Mucosa of rectum (tissue), 2 donors: Measurements from ENCODE around the gene SIGLEC14.

Experiments
- H3K27ac ChIP-seq, 2 donors: one replicate each; pipeline ENCODE4 v1.7.0; 2013; ENCODE audit warnings: inconsistent platforms in 2 of 2, low read depth in 2 of 2, low read length in 2 of 2
- H3K27me3 ChIP-seq, 2 donors: one replicate each; pipeline ENCODE4 v1.7.0; 2013; ENCODE audit warnings: low read length in 2 of 2; ENCODE audit not compliant: control insufficient read depth in 2 of 2, insufficient read depth in 2 of 2
- H3K36me3 ChIP-seq, 2 donors: one replicate each; pipeline ENCODE4 v1.7.0; 2013; ENCODE audit warnings: low read length in 2 of 2; ENCODE audit not compliant: control insufficient read depth in 2 of 2, insufficient read depth in 2 of 2
- H3K4me1 ChIP-seq, 2 donors: one replicate each; pipeline ENCODE4 v1.7.0; 2013; ENCODE audit warnings: low read length in 2 of 2, mild to moderate bottlenecking in 1 of 2; ENCODE audit not compliant: control insufficient read depth in 2 of 2, insufficient read depth in 2 of 2
- H3K4me3 ChIP-seq, 2 donors: one replicate each; pipeline ENCODE4 v1.7.0; 2013; ENCODE audit warnings: low read length in 2 of 2
- H3K9ac ChIP-seq, 2 donors: one replicate each; pipeline ENCODE4 v1.7.0; 2013; ENCODE audit warnings: low read length in 2 of 2, low read depth in 1 of 2, mild to moderate bottlenecking in 1 of 2
- H3K9me3 ChIP-seq, 2 donors: one replicate each; pipeline ENCODE4 v1.7.0; 2013; ENCODE audit warnings: low read length in 2 of 2; ENCODE audit not compliant: control insufficient read depth in 2 of 2
- donor health status: healthy.
- donor health status: Normal muscosa, but diverticular disease.

SIGLEC14 gene

DNA sequence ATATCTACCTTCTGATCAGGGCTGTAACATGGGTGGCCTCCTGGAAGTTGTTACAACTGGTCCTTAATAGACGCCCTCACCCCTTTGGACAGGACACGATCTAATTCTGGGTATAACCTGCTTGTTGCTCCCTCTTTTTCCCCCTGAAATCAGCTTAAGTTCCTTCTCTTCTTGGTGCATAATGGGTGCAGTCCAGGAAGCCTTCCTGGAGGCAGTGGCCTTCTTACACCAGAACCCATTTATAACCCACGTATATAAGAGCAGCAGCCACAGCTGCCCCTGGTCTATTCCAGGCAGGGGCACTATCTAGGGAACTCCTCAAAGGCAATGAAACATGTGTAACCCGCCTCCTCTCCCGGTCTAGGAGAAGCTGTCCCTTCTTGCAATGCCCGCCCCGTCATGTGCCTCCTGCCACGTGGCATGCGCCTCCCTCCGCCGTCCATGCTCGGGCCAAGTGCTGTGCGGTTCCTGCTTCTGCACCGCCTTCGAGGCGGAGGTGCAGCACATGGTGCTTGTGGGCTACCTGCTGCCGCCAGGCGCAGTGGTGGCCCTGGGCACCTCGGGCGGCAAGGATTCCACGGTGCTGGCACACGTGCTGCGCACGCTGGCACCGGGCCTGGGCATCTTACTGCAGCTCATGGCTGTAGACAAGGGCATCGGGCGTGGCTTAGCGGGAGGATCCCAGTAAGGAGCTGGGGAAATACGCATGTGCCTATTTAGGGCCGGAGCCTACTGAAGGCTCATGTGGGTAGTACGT is 48.3 kb downstream of the SIGLEC14 start:
- H3K36me3 ChIP-seq = no peaks in the 10 kb centered on the region
- peaks cover 12 to 13% of the 10 kb centered on the region in 2 donors for H3K4me1 ChIP-seq
- no peaks in the 10 kb centered on the region for H3K27me3 ChIP-seq
- H3K9me3 ChIP-seq = no peaks in the 10 kb centered on the region
- H3K4me3 ChIP-seq = no peak overlapping the region
- no peak overlapping the region for H3K27ac ChIP-seq
- H3K9ac ChIP-seq = no peak overlapping the region

DNA sequence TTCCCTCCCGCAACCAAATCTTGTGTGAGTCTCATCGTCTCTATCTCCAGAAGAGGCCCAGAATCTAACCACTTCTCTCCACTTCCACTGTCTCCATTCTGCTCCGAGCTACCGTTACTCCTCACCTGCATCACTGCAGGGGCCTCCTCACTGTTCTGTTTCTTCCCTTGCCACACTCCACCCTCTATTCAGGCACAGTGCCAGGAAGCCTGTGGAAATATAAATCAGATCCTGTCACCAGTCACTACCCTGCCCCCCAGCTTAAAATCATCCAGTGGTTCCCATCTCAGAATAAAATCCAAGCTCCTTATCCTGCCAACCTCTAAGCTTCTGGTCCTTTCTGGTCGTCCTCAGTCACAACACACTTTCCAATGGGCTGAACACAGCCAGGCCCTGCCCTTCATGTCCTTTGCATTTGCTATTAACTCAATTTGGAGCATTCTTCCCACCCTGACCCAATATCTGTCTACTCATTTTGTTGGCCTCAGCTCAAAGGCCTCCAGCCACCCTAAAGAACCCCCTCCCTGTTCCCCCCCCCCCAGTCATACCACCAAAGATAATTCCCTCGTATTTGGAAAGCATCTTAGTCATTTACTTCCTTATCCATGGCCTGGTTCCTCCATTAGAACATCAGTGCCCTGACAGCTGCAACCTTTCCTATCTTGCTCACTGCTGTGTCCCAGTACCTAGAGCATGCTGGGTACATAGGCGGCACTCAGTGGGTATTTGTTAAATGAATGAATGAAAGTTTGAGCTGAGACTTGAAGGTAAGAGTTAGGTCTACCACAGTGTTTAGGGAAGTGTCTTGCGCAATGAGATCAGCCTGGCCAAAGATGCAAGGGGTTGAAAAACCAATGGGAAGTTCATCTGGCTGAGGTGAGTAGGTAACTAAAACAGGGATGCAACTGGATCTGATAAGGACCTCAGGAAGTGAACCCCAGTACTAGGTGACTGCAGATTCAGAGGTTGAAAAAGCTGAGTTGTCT is 51.1 kb downstream of the SIGLEC14 start:
- H3K9me3 ChIP-seq = no peaks in the 10 kb centered on the region
- no peak overlapping the region for H3K27ac ChIP-seq
- peak overlapping the region; percentile 77 to 90 for H3K4me3 ChIP-seq
- H3K9ac ChIP-seq = no peak overlapping the region
- no peaks in the 10 kb centered on the region for H3K27me3 ChIP-seq
- peaks cover 16 to 18% of the 10 kb centered on the region in 2 donors for H3K4me1 ChIP-seq
- H3K36me3 ChIP-seq = no peaks in the 10 kb centered on the region

DNA sequence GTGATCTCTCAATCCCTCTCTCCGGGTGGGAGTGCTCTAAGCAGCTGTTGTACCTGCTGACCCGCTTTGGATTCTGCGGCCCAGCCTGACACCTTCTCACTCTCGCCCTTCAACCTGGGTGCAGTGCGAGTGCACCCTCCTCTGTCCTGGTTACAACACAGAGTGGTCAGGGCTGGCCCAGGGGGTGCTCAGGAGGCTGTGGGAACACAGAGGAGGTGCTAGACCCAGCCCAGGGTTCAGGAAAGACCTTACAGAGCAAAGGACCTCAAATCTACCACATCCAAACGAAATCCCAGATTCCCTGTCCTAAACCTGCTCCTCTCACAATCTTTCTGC is 51.9 kb downstream of the SIGLEC14 start:
- Histone ChIP-seq H3K27ac (no peak overlapping the region), H3K9me3 (no peaks in the 10 kb centered on the region), H3K9ac (peak overlapping the region; percentile 58 to 66), H3K4me3 (peak overlapping the region; percentile 77 to 90), H3K36me3 (no peaks in the 10 kb centered on the region), H3K4me1 (peaks cover 16 to 18% of the 10 kb centered on the region in 2 donors), H3K27me3 (no peaks in the 10 kb centered on the region)

DNA sequence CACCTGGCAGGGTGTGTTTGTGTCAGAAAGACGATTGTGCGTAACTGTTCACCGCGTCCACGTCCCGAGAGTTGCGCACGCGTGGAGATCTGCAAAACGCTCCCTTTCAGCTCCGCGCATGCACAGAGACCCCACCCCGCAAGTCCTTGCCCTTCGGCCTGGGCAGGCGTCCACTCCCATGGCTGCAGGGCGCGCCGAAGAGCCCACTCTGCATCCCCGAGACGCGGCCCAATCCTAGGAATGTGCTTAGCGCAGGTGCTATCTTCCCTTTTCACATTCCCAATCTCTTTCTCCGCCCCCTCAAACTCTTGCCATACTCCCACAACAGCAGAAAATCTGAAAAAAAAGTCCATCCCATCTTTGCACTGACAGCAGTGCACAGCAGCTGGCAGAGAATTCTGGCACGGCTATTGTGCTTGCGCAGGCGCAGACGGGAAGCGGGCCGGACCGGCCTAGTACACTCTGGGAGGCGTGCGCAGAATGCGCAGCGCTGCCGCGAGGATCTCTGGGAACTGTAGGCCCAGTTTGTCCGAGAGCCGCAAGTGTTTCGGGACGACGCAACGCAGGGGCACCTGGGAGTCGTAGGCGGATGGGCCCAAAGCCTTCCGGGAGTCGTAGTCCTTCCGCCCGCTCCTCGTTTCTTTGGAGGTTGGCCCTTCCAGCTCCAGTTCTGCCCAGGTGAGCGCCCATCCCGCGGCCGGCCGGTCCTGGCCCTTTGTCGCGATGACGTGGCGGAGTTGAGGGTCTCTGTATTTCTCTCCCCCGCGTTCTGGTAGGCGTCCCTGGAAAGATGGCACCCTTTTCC is 52.5 kb downstream of the SIGLEC14 start:
- Histone ChIP-seq H3K9ac (peak overlapping the region; percentile 70), H3K36me3 (no peaks in the 10 kb centered on the region), H3K27me3 (no peaks in the 10 kb centered on the region), H3K4me3 (peak overlapping the region; percentile 77 to 90), H3K4me1 (peaks cover 16 to 18% of the 10 kb centered on the region in 2 donors), H3K9me3 (no peaks in the 10 kb centered on the region), H3K27ac (peak overlapping the region in 1 of 2 donors; percentile 58)

DNA sequence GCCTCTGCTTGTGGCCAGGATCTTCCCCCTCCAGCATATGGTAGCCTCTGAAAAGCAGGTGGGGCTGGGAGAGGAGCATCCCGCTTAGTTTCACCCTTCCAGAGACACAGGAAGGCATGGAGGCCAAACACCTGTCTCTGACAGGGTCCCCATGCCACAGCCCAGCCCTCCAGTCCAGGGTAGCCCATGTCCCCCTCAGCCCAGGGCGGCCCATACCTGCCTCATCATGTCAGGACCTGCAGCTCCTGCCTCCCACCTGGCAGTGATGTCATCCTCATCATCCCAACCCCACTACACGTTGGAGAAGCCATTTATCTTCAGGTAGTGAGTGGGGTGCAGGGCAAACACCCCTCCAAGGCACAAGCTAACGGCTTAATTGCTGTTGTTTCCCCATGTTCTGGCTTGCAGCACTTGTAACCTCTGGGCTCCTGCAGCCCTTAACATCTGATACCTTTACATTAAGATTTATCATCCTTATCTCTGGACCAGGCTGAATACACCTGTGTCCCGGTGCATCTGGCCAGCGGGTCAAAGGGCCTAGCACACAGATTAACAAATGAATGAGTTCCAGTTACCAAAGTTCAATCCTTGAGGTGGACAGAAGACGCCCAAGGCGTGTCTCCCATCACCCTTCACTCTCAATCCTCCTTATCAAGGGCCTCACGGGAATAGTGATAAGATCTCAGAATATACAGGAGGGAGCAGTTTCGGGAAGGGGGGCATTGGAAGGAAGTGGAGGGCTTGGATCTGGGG is 53.3 kb downstream of the SIGLEC14 start:
- Histone ChIP-seq H3K36me3 (no peaks in the 10 kb centered on the region), H3K4me3 (peak overlapping the region; percentile 77 to 90)

More for the DNA sequence above, 53.3 kb downstream of the SIGLEC14 start:
- Histone ChIP-seq H3K27me3 (no peaks in the 10 kb centered on the region), H3K9ac (peak overlapping the region; percentile 70), H3K4me1 (peaks cover 16 to 18% of the 10 kb centered on the region in 2 donors), H3K27ac (peak overlapping the region in 1 of 2 donors; percentile 58), H3K9me3 (no peaks in the 10 kb centered on the region)
